Caki2 (cell line): Measurements from ENCODE around the gene DBP. TPM values are rescaled to one million over a fixed set of nuclear protein-coding genes. Genes with fewer than 3 reads are reported as not detected.
"Not testable (repeated sequence)": the region's sequence is repeated elsewhere in the genome, so short reads cannot be mapped to it uniquely, and the experiment has no call there.

ENCODE experiments used
- DNase-seq: peaks from one replicate; pipeline ENCODE4 v3.0.0-alpha.2; 2015; ENCODE audit warnings: low read depth
- in situ Hi-C: cut with HindIII; loops from 2 replicates; pipeline ENCODE4 v1.10.0; 2016; ENCODE audit warnings: low sequenced_read_pairs, low pct_unique_long_range_greater_than_20kb, mixed read lengths
- total RNA-seq: library from RNA; depleted of rRNA; stranded (reverse); fragments of >200 nt; shearing (Covaris generic); gene quantifications from 2 replicates; pipeline ENCODE4 v1.2.3, GENCODE V29; 2014; ENCODE audit warnings: low replicate concordance

DBP gene
- total RNA-seq, 1 experiment from 2014 or later = 15.1 TPM

- in situ Hi-C loops = no loop called here
These were observed 3.8 kb downstream of the DBP start for GRCh38 chr19:48633148-48634035.

DNA sequence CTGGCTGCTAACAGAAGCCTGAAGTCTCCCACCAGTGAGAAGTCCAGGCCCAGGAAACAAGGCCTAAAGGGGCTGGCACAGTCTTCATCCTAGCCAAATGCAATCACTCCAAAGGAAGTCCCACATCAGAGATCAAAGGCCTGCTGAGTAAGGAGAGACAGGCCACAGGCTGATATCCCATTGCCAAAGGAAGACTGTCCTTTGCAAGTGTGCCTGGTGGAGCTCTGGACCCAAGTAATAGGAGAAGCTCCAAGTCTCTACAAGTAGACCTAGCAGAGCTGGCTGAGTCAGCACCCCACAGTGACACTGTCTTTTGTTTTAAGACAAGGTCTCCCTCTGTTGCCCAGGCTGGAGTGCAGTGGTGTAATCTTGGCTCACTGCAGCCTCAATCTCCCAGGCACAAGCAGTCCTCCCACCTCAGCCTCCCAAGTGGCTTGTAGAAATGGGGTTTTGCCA lies 4.5 kb downstream of the DBP start:
- in situ Hi-C loops = no loop called here
- no peak for DNase-seq

More at GRCh38 chr19:48633148-48634035, 3.8 kb downstream of the DBP start:
- no peak for DNase-seq

- DNase-seq, in situ Hi-C loops: not testable (repeated sequence)
These were observed 4.9 kb downstream of the DBP start for GRCh38 chr19:48632286-48632685.

- peak; percentile 43 for DNase-seq
- in situ Hi-C loops = no loop called here
These were observed 6.0 kb downstream of the DBP start for GRCh38 chr19:48631225-48631624.

DNA sequence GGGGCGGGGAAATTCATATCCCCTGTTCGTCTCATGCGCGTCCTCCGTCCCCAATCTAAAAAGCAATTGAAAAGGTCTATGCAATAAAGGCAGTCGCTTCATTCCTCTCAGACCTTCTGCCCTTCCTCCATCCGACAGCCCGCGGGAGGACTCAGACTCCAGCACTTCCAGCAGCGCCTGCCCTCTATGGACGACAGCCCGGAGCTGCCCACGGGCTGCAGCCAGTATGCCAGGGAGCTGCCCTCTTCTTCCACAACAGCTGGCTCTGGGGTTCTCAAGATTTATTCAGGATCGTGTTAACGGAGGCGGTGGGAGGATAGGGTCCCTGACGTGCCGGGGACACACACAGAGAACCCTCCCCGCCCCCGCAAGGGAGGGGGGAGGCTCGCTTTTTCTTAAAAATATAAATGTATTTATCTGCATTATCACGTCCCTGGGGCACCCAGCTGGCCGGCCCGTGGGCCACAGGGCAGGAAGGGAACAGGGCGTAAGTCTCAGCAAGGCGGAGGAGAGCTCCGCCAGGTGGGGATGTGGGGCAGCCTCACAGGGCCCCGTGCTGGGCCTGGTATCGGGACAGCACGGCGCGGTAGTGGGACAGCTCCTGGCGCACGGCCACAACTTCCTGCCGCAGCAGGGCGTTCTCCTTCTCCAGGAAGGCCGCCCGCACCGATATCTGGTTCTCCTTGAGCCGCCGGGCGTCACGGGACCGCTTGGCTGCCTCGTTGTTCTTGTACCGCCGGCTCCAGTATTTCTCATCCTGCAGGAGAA lies 6.7 kb downstream of the DBP start:
- no peak for DNase-seq
- in situ Hi-C loops = no loop called here

DNA sequence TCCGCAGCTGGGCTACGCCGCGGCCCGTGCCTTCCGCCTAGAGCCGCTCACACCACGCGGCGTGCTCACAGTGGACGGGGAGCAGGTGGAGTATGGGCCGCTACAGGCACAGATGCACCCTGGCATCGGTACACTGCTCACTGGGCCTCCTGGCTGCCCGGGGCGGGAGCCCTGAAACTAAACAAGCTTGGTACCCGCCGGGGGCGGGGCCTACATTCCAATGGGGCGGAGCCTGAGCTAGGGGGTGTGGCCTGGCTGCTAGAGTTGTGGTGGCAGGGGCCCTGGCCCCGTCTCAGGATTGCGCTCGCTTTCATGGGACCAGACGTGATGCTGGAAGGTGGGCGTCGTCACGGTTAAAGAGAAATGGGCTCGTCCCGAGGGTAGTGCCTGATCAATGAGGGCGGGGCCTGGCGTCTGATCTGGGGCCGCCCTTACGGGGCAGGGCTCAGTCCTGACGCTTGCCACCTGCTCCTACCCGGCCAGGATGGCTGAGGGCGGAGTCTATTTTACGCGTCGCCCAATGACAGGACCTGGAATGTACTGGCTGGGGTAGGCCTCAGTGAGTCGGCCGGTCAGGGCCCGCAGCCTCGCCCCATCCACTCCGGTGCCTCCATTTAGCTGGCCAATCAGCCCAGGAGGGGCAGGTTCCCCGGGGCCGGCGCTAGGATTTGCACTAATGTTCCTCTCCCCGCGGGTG lies 7.4 kb downstream of the DBP start:
- DNase-seq = no peak
- in situ Hi-C loops = no loop called here

DNA sequence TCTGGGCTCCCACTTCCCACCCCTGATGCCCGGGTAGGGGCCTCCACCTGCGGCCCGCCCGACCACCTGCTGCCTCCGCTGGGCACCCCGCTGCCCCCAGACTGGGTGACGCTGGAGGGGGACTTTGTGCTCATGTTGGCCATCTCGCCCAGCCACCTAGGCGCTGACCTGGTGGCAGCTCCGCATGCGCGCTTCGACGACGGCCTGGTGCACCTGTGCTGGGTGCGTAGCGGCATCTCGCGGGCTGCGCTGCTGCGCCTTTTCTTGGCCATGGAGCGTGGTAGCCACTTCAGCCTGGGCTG lies 7.9 kb downstream of the DBP start:
- in situ Hi-C loops = no loop called here
- no peak for DNase-seq

DNA sequence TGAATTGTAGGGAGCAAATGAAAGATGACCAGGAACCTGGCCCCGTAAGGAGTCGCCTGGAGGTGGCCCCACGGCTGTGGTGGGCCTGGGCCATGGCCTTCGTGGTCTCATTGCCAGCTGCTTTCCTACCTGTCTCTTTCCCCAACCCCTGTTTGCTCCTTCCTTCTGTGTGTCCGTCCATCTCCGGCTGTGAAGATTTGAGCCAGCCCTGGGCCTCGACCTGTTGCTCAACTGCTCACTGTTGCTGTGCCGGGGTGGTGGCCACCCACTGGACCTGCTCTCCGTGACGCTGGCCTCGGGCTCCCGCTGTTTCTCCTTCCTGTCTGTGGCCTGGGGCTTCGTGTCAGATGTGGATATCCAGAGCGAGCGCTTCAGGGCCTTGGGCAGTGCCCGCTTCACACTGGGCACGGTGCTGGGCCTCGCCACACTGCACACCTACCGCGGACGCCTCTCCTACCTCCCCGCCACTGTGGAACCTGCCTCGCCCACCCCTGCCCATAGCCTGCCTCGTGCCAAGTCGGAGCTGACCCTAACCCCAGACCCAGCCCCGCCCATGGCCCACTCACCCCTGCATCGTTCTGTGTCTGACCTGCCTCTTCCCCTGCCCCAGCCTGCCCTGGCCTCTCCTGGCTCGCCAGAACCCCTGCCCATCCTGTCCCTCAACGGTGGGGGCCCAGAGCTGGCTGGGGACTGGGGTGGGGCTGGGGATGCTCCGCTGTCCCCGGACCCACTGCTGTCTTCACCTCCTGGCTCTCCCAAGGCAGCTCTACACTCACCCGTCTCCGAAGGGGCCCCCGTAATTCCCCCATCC lies 8.5 kb downstream of the DBP start:
- DNase-seq = no peak
- in situ Hi-C loops = no loop called here

- in situ Hi-C loops = no loop called here
- no peak for DNase-seq
These were observed 9.3 kb downstream of the DBP start for GRCh38 chr19:48627865-48628314.

GRCh38 chr19:48627201-48627864 lies 9.8 kb downstream of the DBP start:
- DNase-seq = peak; percentile 61
- in situ Hi-C loops = no loop called here

DNA sequence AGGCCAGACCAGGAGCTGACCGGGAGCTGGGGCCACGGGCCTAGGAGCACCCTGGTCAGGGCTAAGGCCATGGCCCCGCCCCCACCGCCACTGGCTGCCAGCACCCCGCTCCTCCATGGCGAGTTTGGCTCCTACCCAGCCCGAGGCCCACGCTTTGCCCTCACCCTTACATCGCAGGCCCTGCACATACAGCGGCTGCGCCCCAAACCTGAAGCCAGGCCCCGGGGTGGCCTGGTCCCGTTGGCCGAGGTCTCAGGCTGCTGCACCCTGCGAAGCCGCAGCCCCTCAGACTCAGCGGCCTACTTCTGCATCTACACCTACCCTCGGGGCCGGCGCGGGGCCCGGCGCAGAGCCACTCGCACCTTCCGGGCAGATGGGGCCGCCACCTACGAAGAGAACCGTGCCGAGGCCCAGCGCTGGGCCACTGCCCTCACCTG lies 11.3 kb downstream of the DBP start:
- in situ Hi-C loops = no loop called here
- no peak for DNase-seq

DNA sequence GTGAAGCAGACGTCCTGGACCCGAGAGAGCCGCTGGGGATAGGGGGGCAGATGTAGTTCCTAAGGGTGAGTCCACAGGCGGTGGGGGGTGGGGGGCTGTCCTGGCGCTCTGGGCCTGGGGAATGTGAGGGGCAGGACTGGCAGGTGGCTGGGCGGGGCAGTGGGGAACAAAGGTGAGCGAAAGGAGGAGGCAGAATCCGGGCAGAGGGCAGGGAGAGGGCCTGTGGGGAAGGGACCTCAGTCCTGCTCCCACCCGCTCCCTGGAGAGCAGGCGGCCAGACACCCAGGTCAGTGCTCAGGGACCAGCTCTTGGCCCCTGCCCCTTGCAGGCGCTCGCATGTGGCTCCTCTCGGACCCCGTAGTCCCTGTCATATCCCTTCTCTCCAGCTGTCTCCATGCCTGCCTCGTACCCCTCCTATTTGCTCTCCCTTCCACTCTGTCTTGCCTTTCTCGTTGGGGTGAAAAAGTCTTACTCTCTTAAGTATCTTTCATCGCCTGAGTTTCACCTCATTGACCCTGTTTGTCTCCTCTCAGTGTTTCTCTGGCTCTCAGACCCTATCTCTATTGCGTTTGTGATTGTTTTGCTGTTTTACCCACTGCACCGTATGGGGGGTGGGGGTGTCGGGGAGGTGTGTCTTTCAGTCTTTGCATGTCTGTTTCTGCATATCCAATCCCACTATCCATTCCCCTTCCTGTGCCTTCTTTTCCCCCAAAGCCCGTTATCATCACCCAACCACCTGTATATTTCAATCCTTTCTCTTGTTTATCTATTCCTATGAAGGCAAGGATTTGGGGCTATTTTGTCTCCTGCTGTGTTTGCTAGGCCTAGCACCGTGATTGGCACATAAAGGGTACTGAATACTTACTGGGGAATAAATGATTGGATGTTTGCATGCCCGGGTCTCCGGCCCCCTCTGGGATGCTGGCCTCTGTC lies 12.1 kb downstream of the DBP start:
- DNase-seq = no peak
- in situ Hi-C loops = no loop called here

DNA sequence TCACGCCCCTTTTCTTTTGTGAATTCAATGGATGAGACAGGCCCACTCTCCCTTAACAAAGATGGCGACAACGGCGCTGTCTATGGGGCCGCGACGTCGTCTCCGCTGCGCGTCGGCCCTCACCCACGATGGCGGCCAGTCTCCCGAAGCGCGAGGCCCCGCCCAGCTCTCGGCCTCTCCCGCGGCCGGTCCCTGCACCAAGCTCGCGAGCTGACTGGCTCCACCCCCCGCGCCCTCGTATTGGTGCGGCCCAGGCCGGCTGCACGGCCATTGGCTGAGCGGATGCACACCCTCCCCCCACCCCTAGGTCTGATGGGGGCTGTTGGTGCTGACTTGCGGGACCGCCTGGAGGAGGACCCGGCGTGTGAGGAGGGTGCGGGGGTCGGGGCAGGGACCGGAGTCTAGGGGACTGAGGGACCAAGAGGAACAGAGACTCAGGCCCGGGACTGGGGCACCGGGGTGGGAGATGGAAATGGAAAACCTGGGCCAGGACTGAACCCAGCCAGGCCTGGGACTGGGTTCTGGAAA lies 13.0 kb downstream of the DBP start:
- in situ Hi-C loops = no loop called here

DNA sequence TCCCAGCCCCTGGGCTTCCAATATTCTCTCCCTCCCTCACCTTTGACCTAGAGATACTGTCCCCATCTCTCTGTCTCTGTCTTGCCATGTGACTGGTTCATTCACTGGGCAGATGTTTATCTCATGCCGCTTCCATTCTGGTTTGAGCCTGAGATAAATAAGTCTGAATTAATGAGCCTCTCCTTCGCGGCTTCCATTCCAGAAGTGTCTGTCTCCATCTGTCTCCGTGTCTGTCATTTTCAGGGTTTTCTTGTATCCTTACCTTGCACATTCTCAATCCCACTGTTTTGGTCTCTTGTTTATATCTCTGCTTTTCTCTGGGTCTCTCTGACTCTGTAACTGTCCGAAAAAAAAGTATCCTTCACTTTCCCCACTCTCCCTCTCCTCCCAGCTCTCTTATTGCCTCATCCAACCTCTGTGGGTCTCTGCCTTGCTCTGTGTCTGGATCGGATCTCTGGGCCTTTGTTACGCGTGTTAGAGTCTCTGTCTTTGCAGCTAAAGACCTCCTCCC lies 13.6 kb downstream of the DBP start:
- DNase-seq = no peak
- in situ Hi-C loops = no loop called here

More for the DNA sequence above, 13.0 kb downstream of the DBP start:
- DNase-seq = peak; percentile 96

- in situ Hi-C loops = no loop called here
- no peak for DNase-seq
These were observed 17.2 kb downstream of the DBP start for GRCh38 chr19:48619692-48620585.
